Measurements from ENCODE around the gene ELK4.

- TF ChIP-seq CTCF (conservative IDR thresholded peaks at IDR 0.05; ENCODE audit: low read length) (no peak), EZH2phosphoT487 (IDR thresholded peaks at IDR 0.05; ENCODE audit: borderline replicate concordance) (no peak)
These were observed 34.8 kb upstream of the ELK4 start for GRCh38 chr1:205666372-205667166.
